ENCODE measurements around the gene TH.

The TH gene

DNA sequence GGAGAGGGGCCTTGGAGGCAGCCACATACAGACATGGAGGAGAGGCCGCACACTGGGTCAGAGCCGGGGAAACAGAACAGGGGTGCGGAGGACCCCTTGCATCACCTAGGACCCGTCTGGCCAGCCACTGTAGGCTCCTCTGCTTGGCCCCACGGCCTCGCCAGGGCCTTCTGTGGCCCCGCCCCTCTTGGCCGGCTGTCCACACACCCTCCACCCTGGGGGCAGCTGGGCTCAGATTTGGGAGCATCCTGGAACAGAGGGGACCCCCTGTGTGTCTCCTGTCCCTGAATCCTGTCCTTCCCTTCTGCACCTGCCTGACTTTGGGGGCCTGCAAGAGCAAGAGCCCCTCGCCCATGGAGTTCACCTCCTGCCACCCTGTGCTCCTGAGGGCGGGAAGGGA lies 7.9 kb upstream of the TH start:
- DNase-seq = no peak

DNA sequence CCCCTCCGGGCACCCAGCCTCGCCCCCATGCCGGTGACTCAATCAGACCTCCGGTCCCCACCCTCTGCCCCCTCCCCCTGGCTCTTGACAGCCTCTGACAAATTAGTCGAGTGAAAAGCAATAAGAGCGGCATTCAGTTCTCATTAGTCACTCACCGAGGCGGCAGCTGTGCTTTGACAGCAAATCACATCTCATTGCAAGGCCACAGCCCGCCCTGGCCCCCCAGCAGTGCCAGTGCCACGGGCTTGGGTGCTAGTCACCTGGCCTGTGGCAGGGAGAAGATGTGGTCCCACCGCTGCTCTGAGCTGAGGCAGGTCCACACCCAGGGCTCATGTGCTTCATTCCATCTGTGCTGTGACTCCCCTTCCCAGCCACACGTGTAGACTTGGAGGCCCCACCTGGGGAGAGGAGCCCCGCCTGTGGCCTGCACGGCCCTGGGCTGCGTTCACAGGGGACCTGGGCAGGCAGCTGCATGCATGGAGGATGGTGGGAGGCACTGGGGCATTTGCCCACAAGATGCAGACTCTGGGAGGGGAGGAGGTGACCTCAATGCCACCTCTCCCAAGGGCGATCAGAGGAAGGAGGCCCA lies 7.4 kb upstream of the TH start:
- peak in 17 of 56 donors; percentile 12 to 56 (median 34) for DNase-seq

DNA sequence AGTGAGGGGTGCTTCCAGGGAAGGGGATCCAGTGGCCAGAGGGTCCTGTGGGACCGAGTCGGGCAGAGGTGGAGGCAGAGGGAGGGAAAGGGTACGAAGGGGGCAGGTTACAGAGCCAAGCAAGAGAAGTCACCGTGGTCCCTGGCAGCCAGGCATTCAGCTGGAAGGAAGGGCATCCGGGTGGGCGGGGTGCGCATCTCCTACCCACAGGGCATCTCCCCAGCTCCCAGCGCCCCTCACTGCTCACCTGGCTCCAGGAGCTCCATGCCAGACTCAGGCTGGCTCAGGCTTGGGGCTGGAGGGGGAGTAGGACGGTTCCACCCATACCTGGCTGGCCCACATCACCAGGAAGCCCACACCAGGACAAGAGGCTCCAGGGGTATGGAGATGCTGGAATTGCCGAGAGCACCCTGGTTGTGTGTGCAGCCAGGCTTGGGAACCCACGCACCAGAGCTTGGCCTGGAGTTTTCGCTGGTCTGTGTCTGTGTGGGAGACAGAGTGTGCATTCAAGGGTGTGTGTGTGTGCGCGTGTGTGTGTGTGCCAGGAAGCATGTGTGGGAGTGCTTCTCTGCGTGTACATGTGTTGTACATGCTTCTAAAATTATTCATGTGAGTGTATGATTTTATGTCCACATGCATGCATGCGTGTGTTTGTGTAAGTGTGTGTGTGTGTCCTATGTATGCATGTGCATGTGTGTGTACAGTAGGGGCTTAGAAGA lies 6.6 kb upstream of the TH start:
- peak in 1 of 56 donors; percentile 31 for DNase-seq

DNA sequence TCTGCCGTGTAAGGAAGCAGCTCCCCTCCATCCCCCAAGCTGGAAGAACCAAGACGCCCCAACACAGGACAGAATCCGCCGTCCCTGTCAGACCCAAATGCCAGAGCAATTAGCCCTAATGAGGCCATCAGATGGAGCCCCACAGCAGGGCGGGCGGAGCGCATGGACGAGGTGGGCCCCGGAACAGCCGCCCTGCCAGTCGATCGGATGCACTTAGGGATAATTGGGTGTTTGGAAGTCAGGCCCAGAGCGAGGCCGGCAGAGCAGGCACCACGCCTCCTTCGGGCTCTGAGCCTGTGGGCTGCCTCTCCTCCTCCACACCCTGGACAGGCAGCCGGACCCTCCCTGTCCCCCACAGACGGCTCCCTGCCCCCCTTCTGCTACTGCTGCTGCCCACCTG lies 5.5 kb upstream of the TH start:
- no peak for DNase-seq

DNA sequence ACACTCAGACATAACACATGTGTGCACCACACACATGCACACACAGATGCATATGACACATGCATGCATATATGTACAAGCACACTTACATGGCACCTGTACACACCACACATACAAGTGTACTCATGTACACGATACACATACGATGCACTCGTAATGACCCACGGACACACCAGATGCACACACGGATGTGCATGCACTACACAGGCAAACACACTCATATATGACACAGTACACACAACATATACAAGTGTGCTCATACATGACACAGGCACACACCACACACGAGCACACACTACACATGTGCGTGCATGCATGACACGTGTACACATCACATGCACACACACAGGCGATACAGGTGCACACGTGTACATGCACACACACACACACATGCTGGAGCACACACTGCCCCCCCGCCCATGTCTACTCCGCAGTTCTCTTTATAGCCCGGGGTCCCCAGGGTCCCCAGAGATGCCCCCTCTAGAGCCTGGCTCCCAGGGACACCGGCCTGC lies 4.8 kb upstream of the TH start:
- no peak for DNase-seq

DNA sequence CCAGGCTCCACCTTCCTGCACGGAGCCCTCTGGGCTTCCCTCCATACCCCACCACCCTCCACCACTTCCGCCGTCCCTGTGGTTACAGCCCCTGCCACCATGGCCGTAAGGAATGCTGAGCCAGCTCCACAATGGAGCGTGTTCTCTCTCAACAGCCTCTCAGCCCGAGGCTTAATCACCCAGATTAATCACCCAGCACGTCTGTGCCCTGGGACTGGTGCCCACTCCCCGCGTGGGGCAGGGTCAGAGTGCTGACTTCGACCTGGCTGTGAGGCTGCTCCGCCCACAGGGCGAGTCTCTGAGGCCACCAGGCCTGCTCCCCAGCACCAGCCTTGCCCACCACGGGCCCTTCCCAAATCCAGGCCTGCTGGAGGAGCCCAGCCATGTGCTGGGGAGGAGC lies 4.0 kb upstream of the TH start:
- peak in 1 of 56 donors; percentile 23 for DNase-seq

DNA sequence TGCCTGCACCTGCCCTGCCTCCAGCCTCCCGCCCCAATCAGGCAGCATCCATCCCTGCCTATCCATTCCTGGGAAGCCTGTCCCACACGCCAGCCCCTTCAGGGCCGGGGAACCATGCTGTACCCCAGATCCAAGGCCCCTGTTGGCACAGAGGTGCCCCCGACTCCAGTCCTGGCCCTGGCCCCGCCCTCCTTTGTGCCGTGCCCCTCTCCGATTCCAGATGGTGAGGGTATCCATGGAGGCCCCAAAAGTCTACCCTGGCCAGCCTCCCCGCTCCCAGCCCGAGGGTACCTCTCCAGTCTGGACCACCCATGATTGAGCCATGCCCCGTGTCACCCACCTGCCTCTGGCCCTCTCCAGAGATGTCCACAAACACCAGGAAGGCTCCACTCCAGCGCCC lies 2.7 kb upstream of the TH start:
- DNase-seq = no peak

DNA sequence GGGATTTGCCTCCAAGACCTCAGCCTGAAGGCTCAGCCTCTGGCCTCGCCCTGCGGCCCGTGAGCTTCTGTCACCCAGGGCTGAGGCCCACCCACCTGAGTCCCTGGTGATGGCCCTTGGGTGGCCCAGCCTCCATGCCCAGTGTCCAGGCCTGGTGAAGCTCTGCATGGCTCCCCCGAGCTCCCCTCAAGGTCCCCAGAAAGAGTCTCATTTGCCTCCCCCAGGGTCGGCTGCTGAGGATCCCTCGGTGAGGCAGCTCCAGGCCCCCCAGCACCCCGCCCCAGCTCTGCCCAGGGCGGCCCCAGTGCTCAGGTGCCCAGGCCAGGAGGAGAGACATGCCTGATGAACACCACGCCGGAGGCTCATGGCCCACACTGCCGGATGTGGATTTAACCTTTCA lies 2.1 kb upstream of the TH start:
- DNase-seq = no peak

DNA sequence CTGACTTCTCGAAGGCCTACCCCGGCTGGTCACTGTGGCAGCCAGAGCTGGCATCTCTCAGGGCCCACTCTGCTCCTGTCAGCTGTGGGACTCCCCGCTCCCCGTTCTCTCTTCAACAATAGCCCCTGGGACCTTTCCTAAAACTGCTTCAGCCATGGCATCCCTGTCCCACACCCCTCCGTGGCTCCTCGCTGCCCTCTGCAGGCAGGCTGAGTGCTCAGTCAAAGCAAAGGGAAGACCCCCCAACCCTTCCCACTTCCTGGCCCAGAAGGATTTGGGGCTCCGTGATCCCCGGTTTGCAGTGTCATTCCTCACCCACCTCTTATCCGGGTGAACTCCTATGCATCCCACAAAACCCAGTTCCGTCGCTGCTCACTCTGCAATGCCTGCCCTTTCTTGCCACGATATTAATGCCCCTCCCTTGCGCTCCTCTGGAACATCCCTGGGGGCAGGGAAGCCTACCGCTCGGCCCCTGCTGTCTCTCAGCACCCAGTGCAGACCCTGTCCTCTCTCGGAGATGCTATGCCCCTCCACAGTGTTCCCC lies 1.6 kb upstream of the TH start:
- no peak for DNase-seq

DNA sequence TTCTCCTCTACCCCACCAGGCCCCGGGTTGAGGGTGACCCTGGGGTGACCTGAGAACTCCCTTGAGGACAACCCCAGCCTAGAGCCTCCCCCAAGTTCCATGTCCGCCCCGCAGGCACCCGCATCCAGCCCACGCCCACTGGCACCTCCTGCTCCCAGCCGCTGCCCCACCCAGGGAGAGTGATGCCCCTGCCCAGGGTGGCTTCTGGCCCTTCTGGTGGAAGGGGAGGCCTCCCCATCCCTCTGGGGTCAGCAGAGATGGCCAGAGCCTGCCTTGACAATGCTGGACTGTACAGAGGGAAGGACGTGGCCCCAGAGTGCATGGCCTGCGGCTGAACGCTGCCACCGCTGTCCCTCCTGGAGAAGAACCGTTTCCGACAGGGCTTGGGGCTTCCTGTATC lies 1.1 kb upstream of the TH start:
- DNase-seq = no peak

DNA sequence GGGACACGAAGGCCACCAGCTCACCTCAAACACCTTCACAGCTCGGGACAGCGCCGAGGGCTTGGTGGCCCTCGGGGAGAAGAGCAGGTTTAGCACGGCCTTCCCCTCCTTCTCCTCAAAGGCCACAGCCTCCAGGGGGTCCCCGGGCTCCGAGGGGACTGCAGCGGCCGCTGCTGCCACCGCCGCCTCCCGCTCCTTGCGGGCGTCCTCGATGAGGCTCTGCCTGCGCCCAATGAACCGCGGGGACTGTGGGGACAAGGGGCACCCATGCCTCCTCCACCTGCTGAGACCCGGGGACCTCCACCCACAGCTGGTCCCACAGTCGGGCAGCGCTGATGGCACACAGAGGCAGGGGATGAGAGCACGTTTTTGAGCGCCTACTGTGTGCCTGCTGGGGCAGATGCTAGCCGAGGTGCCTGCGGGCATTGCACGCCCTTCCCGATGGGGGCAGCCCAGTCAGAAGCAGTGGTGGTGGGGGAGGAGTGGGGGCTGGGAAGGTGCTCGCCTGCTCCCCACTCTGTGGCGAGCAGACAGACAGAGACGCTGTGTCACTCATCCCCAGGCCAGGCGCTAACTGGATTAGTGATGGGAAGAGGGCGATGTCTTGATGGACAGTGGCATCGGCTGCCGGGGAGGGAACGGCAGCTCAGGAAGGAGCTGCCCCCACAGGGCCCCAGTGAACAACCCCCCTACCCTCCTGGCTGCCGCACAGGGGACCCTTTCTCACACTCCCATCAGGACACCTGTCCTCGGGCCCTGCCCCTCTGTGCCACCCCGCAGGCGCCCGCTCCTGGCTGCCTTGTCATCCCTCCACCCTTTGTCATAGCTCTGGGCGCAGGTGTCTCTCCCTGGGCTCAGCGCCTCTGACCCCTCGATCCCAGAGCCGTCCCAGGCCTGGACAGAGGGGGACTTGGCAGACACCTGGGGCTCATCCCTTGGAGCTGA lies 1.7 kb downstream of the TH start:
- DNase-seq = no peak

DNA sequence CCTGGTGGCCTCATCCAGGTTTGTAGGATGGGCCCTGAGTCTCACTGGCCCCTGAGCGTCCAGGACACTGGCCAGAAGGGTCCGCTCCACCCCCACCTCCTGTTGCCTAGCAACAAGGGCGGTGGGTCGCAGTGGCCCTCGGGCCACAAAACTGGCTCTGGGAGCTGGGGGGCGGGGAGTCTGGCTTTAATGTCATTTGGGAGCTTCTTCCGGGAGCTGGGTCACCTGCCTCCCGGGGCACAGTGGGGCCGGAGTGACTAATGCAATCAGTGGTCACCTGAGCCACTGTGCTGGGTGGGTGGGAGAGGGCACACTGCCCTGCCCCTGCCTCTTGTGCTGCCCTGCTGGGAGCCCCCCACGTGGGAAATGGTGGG lies 2.6 kb downstream of the TH start:
- peak in 1 of 56 donors; percentile 14 for DNase-seq

DNA sequence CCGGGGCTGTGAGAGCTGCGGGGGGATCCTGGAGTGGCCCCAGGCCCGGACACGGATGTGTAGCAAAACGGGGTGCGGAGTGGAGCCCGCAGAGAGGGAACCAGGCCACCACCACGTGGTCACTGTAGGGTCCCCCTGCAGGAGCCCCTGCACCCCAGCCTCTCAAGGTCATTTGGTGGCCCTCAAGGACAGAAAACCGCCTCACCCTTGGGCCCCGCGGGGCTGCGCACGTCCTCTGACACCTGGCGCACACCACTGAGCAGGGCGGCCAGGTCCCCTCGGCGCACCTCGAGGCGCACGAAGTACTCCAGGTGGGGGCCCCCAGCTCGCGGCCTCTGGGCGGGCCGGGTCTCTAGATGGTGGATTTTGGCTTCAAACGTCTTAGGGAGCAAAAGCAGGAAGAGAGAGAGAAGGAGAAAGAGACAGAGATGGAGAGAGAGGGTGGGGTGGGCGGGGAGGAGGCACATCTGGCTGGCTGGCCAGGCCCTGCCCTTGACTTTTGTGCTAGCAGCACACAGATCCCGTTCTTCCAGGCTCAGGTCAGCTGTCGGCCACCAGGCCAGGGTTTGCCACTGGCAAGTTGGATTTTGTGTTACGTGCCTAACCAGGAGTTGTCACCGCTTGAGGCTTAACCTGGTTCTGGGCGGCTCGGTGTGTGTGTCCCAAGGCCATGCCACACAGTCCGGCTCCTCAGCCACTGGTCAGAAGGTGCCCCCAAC lies 3.2 kb downstream of the TH start:
- DNase-seq = no peak

DNA sequence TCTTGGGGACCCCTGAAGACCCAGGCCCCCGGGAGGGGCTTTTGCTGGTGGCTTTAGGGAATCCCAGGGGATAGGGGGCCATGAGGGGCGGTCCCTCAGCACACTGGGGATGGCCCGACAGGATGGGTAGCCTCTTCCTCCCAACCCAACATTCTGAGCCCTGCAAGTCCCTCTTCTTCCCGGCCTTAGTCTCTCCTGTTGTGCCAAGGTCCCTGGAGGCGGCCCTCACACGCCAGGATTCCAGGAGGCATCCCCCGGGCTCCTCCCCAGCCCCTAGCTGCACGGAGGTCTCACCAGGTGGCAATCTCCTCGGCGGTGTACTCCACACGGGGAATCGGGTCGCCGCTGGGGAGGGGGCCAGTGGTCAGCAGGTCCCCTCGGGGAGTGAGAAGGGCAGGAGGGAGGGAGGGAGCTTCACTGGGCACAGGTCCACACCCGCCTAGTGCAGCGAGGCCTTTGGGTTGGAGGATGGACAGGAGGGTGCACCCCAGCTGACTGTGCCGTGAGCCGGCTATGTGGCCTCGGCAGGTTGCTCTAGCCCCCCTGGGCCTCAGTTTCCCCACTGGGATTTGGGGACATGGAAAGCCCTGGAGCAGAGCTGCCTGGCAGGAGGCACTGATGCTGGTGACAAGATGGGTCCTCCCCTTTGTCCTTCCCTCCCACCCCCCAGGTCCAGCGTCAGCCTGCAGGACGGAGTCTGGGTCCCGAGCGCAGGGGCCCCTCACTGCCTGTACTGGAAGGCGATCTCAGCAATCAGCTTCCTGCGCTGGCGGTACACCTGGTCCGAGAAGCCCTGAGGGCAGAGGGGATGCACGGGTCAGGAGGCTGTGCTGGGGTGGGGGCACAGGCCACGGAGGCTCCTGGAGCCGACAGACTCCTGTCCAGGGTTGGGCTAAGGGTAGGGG lies 4.2 kb downstream of the TH start:
- DNase-seq = no peak

DNA sequence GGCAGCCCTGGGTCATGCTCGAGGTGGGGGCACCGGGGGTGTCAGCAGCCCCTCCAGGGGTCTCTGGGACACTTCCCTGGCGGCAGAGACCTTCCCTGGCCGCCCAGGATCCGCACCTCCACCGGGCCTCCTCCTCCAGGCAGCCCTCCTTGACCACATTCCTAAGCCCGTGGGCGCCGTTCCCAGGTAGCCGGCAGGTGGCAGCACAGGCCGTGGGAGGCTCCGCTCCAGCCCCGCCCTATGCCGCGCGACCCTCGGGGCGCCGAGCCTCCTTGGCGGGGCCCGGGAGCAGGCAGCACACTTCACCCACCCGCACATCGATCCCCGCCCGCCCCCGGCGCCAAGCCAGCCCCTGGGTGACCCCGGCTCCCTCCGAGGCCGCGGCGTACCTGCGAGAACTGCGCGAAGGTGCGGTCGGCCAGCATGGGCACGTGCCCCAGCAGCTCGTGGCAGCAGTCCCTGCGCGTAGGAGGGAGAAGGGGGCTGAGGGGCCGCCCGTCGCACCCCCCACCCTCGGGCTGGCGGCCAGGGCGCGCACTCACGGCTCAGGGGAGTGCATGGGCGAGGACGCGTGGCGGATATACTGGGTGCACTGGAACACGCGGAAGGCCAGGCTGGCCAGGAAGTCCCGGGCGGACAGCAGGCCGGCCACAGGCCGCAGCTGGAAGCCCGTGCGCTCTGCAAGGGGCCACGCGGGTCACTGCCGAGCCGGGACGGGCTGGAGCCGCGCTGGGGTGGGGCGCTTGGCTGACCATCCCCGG lies 5.3 kb downstream of the TH start:
- DNase-seq = peak in 1 of 56 donors; percentile 50

DNA sequence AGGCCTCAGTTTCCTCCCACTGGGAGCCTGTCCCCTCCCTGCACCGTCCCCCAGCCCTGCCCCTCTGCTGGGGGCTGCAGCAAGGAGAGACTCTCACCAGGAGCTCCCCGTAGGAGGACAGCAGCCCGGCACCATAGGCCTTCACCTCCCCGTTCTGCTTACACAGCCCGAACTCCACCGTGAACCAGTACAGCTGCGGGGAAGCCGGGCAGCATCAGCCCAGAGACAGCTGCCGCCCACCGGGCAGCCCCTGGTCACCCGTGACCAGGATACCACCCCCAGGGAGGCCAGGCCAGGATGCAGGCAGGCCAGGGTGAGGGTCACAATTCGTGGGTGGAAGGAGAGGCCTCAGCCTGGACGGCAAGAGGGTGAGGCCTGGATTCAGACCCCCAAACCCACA lies 6.0 kb downstream of the TH start:
- DNase-seq = no peak

DNA sequence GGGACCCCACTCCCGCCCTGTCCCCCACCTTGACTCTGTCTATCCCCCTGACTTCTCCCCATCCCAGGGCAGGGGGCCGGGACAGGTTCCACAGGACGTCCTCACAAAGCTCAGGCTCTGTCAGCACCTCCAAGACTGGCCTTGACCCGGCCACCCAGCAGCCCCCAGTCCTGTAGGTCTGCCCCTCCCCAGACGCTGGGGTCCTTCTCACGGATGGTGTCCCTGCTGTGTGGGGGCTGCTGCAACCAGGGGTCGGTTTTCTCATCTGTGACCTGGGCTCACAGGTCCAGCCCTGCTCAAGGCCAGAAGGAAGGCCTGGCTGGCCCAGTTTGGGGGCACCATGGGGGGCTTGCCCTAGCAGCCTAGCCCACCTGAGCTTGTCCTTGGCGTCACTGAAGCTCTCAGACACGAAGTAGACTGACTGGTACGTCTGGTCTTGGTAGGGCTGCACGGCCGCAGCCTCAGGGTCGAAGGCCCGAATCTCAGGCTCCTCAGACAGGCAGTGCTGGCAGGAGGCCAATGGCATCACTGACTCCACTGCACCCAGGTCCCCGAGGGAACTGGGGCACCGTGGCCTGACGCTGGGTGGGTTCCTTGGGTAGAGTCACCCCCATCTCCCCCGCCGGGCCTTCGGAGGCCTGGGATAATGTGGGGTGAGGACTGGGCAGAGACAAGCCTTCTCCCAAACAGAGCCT lies 6.6 kb downstream of the TH start:
- no peak for DNase-seq

DNA sequence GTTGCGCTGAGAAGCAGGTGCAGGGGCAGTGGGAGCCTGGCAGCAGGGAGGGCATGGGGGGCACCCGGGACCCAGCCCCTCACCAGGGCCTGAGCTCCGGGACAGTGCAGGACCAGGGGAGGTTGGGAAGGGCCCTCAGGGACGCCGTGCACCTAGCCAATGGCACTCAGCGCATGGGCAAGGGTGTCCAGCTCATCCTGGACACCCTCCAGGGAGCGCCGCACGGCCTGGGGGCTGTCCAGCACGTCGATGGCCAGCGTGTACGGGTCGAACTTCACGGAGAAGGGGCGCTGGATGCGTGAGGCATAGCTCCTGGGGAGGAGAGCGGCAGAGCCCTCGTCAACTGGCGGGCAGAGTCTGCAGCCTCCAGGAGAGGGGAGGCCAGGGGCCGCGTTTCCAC lies 7.5 kb downstream of the TH start:
- no peak for DNase-seq

Data from nucleus accumbens (tissue), 56 donors.